MV-4-11 (cell line): ENCODE measurements around the gene PCSK9.

Experiments
- DNase-seq: peaks from one replicate; lab custom pipeline; 2025; lab: John Stamatoyannopoulos, UW

Gene PCSK9

DNA sequence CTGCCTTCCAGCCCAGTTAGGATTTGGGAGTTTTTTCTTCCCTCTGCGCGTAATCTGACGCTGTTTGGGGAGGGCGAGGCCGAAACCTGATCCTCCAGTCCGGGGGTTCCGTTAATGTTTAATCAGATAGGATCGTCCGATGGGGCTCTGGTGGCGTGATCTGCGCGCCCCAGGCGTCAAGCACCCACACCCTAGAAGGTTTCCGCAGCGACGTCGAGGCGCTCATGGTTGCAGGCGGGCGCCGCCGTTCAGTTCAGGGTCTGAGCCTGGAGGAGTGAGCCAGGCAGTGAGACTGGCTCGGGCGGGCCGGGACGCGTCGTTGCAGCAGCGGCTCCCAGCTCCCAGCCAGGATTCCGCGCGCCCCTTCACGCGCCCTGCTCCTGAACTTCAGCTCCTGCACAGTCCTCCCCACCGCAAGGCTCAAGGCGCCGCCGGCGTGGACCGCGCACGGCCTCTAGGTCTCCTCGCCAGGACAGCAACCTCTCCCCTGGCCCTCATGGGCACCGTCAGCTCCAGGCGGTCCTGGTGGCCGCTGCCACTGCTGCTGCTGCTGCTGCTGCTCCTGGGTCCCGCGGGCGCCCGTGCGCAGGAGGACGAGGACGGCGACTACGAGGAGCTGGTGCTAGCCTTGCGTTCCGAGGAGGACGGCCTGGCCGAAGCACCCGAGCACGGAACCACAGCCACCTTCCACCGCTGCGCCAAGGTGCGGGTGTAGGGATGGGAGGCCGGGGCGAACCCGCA is at the start of gene PCSK9:
Gene PCSK9 (plus strand): TSS at position 207 of the 741 bp plus-strand sequence. CDS start 290 bp downstream, at position 497.
- no peak for DNase-seq

DNA sequence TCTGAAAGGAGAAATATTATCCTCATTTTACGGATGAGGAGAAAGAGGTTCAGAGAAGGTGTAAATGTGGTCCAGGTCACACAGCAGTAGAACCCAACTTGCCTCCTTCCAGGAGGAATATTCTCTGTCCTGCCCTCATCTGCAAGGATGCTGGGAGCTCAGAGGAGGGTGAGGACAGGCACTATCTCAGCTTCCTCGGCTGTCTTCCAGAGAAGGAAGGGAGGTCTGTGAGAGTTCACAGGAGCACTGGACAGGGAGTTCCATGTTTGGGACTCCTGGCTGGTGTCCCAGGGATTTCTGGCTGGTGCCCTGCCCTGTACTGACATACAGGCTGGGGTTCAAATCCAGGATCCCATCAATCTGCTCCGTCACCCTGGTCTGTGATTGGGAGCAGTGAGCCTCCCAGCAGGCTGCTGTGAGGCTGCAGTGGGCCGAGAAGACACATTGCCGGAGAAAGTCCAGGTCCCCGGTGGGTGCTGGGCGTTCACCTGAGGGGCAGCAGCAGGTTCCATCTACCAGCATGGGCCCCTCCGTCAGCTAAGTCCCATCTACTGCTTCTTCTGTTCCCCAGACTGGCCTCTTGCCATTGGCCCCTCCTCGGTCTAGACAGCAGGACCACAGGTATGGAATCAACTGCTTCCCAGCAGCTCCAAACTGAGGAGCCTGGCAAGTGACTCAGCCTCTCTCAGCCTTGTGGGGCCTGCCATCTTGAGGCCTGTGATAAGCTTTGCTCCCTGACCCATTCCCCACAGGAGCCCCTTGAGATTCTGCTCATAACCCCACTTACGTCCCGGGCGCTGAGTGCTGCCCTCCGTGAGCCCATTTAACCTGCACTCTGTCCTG is 49.2 kb upstream of the PCSK9 start:
- no peak for DNase-seq

DNA sequence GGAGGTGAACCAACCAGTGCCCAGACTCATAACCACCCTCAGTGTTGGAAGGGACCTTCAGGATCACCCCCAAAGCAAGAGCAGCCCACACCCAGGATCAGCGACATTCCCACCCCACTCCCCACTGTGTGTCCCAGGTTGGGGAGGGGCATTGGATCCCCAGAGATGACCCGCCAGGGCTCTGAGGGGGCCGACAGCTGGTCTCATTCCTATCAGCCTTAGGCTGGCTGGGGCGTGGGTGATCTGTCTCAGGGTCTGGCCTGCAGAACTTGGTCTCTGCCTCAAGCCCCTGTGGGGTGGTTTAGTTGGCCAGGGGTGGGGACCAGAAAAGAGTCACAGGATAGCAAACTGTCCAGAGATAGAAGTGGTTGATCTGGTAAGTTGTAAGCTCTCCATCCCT is 48.4 kb upstream of the PCSK9 start:
- DNase-seq: no peak

DNA sequence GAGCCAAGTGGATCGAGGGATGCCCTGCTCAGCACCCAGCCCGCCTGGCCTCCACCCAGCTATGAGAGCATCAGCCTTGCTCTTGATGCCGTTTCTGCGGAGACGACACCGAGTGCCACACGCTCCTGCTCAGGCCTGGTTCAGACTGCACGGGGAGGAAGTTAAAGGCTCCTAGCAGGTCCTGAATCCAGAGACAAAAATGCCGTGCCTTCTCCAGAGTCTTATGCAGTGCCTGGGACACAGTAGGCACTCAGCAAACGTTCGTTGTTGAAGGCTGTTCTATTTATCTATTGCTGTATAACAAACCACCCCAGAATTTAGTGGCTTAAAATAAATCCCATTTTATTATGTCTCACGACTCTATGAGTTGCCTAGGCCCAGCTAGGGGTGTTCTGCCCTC is 47.4 kb upstream of the PCSK9 start:
- no peak for DNase-seq

- no peak for DNase-seq
These were observed 46.2 kb upstream of the PCSK9 start for GRCh38 chr1:54993140-54993539.

GRCh38 chr1:54994355-54994990 is 44.9 kb upstream of the PCSK9 start:
- DNase-seq: no peak

DNA sequence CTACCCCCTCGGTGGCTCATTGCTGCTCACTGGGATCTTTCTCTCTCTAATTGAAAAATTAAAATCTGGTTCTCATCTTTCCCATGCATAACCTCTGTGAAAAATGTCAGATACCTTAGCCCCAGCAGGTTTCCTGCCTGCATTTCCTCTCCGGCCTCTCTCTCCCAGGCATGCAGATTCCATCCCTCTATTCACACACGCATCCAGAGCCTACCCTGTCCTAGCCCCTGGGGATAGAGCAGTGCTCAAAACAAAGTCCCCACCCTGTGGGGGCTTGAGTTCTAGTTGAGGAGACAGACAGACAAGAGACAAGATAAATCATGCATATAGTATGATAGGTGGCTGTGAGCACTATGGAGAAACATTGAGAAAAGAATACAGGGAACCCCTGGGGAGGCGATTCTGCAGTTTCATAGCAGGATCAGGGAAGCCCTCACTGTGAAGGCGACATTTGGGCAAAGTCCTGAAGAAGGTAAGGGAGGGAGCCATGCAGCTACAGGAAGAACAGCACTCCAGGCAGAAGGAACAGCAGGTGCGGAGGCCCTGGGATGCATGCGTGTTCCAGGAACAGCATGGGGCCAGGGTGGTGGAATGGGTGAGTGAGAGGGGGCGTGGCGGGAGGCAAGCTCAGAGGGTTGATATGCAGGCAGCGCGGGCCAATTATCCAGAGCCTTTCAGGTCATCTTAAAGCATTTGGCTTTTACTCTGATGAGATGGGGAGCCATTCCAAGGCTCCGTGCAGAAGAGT is 44.2 kb upstream of the PCSK9 start:
- no peak for DNase-seq

DNA sequence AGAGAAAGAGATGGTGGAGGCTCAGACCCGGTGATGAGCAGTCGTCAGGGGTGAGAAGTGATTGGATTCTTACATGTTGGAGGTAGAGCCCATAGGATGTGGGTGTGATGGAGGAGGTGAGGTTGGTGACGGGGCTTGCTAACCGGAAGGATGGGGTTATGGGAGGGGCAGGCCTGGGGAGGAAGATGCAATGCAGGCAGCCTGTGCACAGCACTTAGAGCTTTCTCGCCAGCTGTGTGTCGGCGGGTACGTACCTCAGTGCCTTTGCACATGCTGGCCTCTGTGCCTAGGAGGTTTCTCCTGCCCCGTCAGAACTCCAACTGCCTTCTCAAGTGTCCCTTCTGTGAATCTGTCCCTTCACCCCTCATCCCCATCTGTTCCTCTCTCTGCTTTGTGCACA is 43.5 kb upstream of the PCSK9 start:
- DNase-seq: no peak

GRCh38 chr1:54996359-54996868 is 42.9 kb upstream of the PCSK9 start:
- DNase-seq: peak; percentile 42

- DNase-seq: no peak
These were observed 42.3 kb upstream of the PCSK9 start for GRCh38 chr1:54996869-54997710.

- no peak for DNase-seq
These were observed 41.7 kb upstream of the PCSK9 start for GRCh38 chr1:54997711-54997986.

DNA sequence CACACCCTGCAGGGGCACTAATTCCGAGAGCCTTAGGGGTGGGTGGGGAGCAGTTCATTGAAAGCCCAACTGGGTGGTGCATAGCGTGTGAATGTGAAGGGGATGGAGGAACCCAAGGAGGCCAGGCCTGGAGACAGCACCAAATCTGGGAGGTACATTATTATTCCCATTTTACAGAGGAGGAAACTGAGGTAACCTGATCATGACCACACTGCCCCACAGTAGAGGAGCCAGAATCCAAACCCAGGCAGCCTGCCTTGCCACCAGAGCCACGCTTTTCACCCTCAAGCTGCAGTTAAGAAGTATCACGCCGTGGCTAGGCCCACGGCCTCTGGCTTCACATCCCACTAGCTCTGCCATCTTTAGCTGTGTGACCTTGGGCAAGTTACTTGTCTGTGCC is 41.2 kb upstream of the PCSK9 start:
- DNase-seq: no peak

GRCh38 chr1:54998677-54999076 is 40.7 kb upstream of the PCSK9 start, which contains the start of gene BSND:
Gene BSND, plus strand, starts transcription at chr1:54998933. Its CDS starts 254 bp downstream, at chr1:54999187.
- DNase-seq: no peak

GRCh38 chr1:55000110-55001085 is 39.0 kb upstream of the PCSK9 start:
- no peak for DNase-seq

DNA sequence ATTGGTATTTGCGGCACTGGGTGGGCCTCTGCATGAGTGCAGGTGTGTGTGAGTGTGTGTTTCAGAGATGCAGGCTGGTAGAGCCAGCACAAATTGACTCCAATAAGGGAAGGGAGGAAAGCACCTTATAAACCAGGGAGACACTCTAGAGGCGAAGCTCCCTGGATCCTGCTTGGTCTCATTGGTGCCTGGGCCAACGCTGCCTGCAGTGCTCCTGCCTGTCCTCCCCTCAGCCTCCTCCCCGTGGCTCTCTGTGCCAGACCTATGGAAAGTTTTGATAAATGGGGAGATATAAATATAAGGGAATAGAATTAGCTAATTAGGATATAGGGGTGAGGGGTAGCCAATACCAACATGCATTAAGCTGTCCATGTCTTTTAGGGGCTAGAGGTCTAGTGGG is 38.0 kb upstream of the PCSK9 start:
- DNase-seq: no peak

DNA sequence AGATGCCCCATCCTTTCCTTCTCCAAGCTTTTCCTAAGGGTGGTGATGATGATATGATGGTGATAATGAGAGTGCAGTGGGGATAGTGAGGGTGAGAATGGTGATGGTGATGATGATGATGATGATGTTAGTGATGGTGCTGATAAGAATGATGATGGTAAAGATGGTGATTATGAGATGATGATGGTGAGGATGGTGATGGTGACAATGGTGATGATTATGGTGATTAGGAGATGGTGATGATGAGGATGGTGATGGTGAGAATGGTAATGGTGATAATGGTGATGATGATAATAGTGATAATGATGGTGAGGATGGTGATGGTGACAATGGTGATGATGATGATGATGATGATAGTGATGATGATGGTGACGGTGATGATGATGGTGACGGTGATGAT is 36.7 kb upstream of the PCSK9 start:
- no peak for DNase-seq

DNA sequence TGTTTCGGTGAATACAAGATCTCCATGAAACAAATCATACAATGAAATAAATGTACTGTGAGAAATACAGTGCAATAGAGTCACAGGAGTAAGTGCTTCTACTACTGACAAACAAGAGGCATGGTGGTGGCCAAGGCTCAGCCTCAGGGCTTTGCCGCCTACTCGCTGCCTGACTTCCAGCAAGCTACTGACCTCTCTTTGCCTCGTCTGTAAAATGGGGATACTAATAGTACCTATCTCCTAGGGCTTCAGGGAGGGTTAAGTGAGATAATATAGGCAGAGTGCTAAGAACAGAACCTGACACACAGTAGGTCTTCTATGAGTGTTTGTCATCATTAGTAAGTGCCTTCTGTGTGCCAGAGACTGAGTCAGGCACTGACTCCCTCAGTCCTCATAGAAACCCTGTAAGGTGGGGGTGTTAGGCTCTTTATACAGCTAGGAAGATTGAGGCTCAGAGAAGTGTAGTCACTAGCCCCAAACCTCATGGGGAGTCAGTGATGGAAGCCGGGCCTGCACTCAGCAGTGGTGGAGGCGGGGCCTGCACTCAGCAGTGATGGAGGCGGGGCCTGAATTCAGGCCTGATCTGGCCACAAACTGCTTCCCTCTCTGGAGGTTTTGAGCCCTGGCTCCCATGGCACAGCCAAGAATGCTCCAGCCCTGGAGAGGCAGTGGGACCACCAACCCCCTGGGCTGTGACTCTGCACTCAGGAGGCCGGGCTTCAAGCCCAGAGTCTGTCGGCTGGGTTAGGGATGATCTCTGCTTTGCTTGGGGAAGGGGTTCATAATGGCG is 33.8 kb upstream of the PCSK9 start:
- no peak for DNase-seq

- DNase-seq: no peak
These were observed 32.4 kb upstream of the PCSK9 start for GRCh38 chr1:55006931-55007330.

DNA sequence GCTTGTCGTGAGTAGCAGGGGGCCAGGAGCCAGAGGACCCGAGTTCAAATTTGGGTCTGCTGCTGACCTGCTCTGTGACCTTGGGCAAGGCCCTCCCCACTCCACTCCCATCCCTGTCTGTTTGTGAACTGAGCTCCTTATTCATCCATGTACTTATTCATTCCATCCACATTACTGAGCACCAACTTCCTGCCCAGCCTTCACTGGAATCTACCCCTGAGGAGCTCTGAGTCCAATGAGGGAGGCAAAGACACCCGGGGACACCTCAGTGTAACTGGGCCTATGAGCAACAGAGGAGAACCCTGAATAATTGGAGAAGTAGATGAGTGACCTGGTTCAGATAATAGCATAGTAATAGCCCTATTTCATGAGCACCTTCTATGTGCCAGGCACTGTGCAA is 31.7 kb upstream of the PCSK9 start:
- no peak for DNase-seq
